ENCODE data around the gene TTC38.
"Not testable (repeated sequence)": the region's sequence is repeated elsewhere in the genome, so short reads cannot be mapped to it uniquely, and the experiment has no call there.

Gene TTC38

GRCh38 chr22:46262449-46263215, 5.2 kb upstream of the TTC38 start:
- Histone ChIP-seq H3K27me3 (ENCODE audit: insufficient read depth, low read length) (peaks cover 25% of the 10 kb centered on the region; the same call in 1 of the 2 replicates), H3K4me1 (ENCODE audit: control insufficient read depth, insufficient read depth, low read length, unreplicated experiment) (no peaks in the 10 kb centered on the region), H3K4me3 (ENCODE audit: low read depth, low read length) (no peak overlapping the region), H3K79me2 (ENCODE audit: control insufficient read depth, insufficient read depth, low read length, unreplicated experiment) (no peaks in the 10 kb centered on the region), H3K27ac (ENCODE audit: low read depth, low read length) (no peak overlapping the region), H2AFZ (ENCODE audit: low read length, unreplicated experiment) (no peak overlapping the region), H3K36me3 (ENCODE audit: insufficient read depth, low read length) (no peaks in the 10 kb centered on the region)

DNA sequence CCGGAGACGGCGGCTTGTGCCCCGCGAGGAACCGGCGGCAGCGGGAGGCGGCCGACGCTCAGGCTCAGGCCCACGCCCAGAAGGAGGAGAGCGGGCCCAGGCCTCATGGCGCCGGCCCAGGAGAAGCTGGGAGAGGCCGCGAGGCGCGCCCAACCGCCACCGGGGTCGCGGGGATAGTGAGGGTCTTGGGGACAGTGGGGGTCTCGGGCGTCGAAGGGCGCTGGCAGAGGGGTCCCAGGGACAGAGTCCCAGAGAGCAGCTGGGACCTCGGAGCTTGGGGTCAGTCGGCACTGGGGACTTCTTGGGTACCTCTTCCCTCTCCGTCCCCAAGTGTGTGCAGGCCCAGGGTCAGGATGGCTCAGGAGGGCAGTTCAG, 4.6 kb upstream of the TTC38 start, which contains the start of gene PKDREJ:
Gene PKDREJ, minus strand, starts transcription at position 128 of the 375 bp plus-strand sequence. Its CDS starts 21 bp downstream, at position 107.
- no peaks in the 10 kb centered on the region for H3K4me1 ChIP-seq (ENCODE audit: control insufficient read depth, insufficient read depth, low read length, unreplicated experiment)
- no peak within 1 kb of the TSS for H3K27ac ChIP-seq (ENCODE audit: low read depth, low read length)
- no peaks in the 10 kb centered on the region for H3K36me3 ChIP-seq (ENCODE audit: insufficient read depth, low read length)
- no peak within 1 kb of the TSS for H3K4me3 ChIP-seq (ENCODE audit: low read depth, low read length)
- H3K79me2 ChIP-seq (ENCODE audit: control insufficient read depth, insufficient read depth, low read length, unreplicated experiment), result peaks cover 2% of the 10 kb centered on the region
- H2AFZ ChIP-seq (ENCODE audit: low read length, unreplicated experiment), result no peak within 1 kb of the TSS
- peaks cover 25% of the 10 kb centered on the region; the same call in 1 of the 2 replicates for H3K27me3 ChIP-seq (ENCODE audit: insufficient read depth, low read length)

GRCh38 chr22:46264520-46264919, 3.3 kb upstream of the TTC38 start:
- not testable (repeated sequence) for H3K4me1 ChIP-seq (ENCODE audit: control insufficient read depth, insufficient read depth, low read length, unreplicated experiment); H3K27ac ChIP-seq (ENCODE audit: low read depth, low read length); H3K4me3 ChIP-seq (ENCODE audit: low read depth, low read length); H3K36me3 ChIP-seq (ENCODE audit: insufficient read depth, low read length); H2AFZ ChIP-seq (ENCODE audit: low read length, unreplicated experiment); H3K79me2 ChIP-seq (ENCODE audit: control insufficient read depth, insufficient read depth, low read length, unreplicated experiment)
- H3K27me3 ChIP-seq (ENCODE audit: insufficient read depth, low read length), result peaks cover 25% of the 10 kb centered on the region; the same call in 1 of the 2 replicates

DNA sequence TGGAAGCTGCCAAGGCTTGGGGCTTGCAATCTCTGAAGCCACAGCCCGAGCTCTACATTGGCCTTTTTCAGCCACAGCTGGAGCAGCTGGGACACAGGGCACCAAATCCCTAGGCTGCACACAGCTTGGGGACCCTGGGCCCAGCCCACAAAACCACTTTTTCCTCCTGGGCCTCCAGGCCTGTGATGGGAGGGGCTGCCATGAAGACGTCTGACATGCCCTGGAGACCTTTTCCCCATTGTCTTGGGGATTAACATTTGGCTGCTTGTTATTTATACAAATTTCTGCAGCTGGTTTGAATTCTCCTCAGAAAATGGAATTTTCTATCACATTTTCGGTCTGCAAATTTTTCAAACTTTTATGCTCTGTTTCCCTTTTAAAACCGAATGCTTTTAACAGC, 2.2 kb upstream of the TTC38 start:
- H3K4me3 ChIP-seq (ENCODE audit: low read depth, low read length); H3K79me2 ChIP-seq (ENCODE audit: control insufficient read depth, insufficient read depth, low read length, unreplicated experiment); H2AFZ ChIP-seq (ENCODE audit: low read length, unreplicated experiment); H3K36me3 ChIP-seq (ENCODE audit: insufficient read depth, low read length); H3K4me1 ChIP-seq (ENCODE audit: control insufficient read depth, insufficient read depth, low read length, unreplicated experiment); H3K27ac ChIP-seq (ENCODE audit: low read depth, low read length): not testable (repeated sequence)
- H3K27me3 ChIP-seq (ENCODE audit: insufficient read depth, low read length), result peaks cover 23% of the 10 kb centered on the region; the same call in 1 of the 2 replicates

DNA sequence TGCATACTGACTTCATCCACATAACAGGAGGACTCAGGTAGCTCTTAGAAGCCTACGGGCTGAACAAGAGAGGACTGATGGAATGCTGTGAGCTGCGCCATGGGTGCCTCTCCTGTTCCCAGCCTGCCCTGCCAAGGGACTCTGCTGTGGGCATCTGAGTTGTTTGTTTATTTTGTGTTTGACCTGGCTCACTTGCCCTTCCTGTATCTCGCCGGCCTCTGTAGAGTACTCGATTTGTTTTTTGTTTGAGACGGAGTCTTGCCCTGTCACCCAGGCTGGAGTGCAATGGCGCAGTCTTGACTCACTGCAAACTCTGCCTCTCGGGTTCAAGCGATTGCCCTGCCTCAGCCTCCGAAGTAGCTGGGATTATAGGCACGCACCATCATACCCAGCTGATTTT, 1.8 kb downstream of the TTC38 start:
- Histone ChIP-seq H3K79me2 (ENCODE audit: control insufficient read depth, insufficient read depth, low read length, unreplicated experiment) (peaks cover 5% of the 10 kb centered on the region), H3K36me3 (ENCODE audit: insufficient read depth, low read length) (no peaks in the 10 kb centered on the region), H3K4me1 (ENCODE audit: control insufficient read depth, insufficient read depth, low read length, unreplicated experiment) (peaks cover 2% of the 10 kb centered on the region), H3K27ac (ENCODE audit: low read depth, low read length) (no peak overlapping the region), H3K27me3 (ENCODE audit: insufficient read depth, low read length) (no peaks in the 10 kb centered on the region), H3K4me3 (ENCODE audit: low read depth, low read length) (no peak overlapping the region), H2AFZ (ENCODE audit: low read length, unreplicated experiment) (no peak overlapping the region)

DNA sequence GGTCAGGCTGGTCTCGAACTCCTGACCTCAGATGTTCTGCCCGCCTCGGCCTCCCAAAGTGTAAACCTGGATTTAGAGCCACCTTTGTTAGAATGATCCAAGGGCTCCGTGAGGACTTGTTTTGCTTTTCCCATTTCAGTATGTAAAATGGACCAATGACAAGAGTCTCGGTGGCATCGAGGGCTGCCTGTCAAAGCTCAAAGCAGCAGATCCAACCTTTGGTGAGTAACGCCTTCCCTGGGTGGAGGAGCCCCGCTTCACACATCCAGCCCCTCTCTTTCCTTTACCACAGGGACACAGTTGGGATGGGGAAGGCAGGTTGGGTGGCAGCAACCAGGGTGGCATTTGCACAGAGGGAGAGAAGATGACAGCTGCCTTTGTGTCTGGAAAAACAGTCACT, 4.4 kb downstream of the TTC38 start:
- Histone ChIP-seq H3K79me2 (ENCODE audit: control insufficient read depth, insufficient read depth, low read length, unreplicated experiment) (peaks cover 5% of the 10 kb centered on the region), H3K4me3 (ENCODE audit: low read depth, low read length) (no peak overlapping the region), H3K27me3 (ENCODE audit: insufficient read depth, low read length) (no peaks in the 10 kb centered on the region), H3K36me3 (ENCODE audit: insufficient read depth, low read length) (peaks cover 7% of the 10 kb centered on the region), H2AFZ (ENCODE audit: low read length, unreplicated experiment) (no peak overlapping the region), H3K27ac (ENCODE audit: low read depth, low read length) (no peak overlapping the region), H3K4me1 (ENCODE audit: control insufficient read depth, insufficient read depth, low read length, unreplicated experiment) (peaks cover 2% of the 10 kb centered on the region)

DNA sequence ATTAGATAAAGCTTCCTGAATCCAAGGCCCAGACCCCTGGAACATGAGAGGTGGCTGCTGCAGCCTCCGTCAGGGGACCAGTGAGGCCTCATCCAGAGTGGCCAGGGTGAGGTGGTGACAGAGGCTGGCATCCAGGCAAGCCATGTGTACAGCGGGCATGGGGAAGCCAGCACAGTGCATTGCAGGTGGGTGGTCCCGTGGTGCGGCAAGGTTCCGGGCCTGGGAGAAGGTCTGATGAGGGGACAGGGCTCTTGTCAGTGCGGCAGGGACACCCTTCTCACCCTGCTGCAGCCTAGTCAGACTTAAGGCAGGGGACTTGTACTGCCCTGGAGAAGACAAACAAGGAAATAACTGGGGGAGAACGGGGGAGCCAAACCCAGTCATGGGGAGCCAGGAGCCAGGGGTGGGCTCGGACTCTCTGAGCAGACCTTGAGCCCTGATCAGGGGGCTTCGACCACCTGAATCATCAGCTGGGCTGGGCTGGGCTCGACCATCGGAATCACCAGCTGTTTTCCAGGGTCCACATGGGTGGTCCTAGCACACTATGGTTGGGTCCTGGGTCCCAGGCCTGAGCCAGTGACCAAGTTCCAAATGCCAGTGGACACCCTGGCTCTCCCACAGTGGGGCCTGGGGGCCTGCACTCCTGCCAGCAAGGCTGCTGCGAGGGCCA, 5.1 kb downstream of the TTC38 start:
- H3K27ac ChIP-seq (ENCODE audit: low read depth, low read length), result no peak overlapping the region
- no peaks in the 10 kb centered on the region for H3K27me3 ChIP-seq (ENCODE audit: insufficient read depth, low read length)
- peaks cover 2% of the 10 kb centered on the region for H3K4me1 ChIP-seq (ENCODE audit: control insufficient read depth, insufficient read depth, low read length, unreplicated experiment)
- H2AFZ ChIP-seq (ENCODE audit: low read length, unreplicated experiment), result no peak overlapping the region
- no peak overlapping the region for H3K4me3 ChIP-seq (ENCODE audit: low read depth, low read length)
- H3K36me3 ChIP-seq (ENCODE audit: insufficient read depth, low read length), result peaks cover 7% of the 10 kb centered on the region
- H3K79me2 ChIP-seq (ENCODE audit: control insufficient read depth, insufficient read depth, low read length, unreplicated experiment), result peaks cover 5% of the 10 kb centered on the region

DNA sequence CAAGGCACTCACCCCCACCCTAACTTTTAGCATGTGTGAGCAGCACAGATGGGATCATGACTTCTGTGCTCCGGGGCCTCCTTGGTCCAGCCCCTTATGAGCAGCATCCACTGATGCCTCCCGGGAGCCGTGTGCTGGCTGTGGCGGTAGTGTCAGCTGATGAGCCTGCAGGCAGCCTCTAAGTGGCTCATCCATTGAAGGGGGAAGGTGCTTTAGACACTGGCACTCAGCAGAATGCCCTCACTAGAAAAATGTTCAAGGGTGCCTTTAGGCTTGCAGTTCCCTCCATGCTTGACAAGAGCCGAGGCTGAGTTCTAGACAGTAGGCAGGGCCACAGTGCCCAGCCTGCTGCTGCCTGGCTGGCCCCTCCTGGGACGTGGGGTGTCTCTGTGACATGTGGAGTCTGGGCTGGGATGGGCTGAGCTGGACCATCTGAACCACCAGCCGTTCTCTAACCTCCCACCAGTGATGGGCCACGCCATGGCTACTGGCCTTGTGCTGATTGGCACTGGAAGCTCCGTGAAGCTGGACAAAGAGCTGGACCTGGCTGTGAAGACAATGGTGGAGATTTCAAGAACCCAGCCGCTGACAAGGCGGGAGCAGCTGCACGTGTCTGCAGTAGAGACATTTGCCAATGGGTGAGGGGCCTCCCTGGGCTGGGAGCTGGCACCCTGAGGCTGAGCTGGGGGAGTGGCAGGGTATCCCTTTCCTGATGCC, 5.8 kb downstream of the TTC38 start:
- Histone ChIP-seq H3K36me3 (ENCODE audit: insufficient read depth, low read length) (peaks cover 7% of the 10 kb centered on the region), H3K27ac (ENCODE audit: low read depth, low read length) (no peak overlapping the region), H2AFZ (ENCODE audit: low read length, unreplicated experiment) (no peak overlapping the region), H3K4me1 (ENCODE audit: control insufficient read depth, insufficient read depth, low read length, unreplicated experiment) (peaks cover 2% of the 10 kb centered on the region), H3K27me3 (ENCODE audit: insufficient read depth, low read length) (no peaks in the 10 kb centered on the region), H3K4me3 (ENCODE audit: low read depth, low read length) (no peak overlapping the region), H3K79me2 (ENCODE audit: control insufficient read depth, insufficient read depth, low read length, unreplicated experiment) (no peaks in the 10 kb centered on the region)

DNA sequence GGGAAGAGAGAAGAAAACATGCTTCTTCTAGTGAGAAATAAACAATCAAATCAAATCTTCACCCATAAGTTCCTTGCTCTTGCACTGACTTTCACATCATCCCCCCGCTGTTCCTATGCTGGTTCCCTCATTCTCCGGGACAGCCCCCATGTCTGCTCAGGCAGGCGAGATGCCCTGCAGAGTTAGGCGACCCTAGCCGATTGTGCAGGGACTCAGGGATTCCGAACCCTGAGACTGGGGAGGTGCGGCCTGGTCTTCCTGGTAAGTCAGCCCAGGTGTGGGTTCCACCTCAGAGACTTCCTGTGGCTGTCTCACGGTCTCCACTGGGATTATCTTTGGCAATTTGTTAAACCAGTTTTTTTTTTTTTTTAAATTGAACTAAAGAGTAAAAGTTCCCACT, 6.6 kb downstream of the TTC38 start:
- no peaks in the 10 kb centered on the region for H3K79me2 ChIP-seq (ENCODE audit: control insufficient read depth, insufficient read depth, low read length, unreplicated experiment)
- H2AFZ ChIP-seq (ENCODE audit: low read length, unreplicated experiment), result no peak overlapping the region
- no peaks in the 10 kb centered on the region for H3K27me3 ChIP-seq (ENCODE audit: insufficient read depth, low read length)
- H3K36me3 ChIP-seq (ENCODE audit: insufficient read depth, low read length), result peaks cover 7% of the 10 kb centered on the region
- H3K4me3 ChIP-seq (ENCODE audit: low read depth, low read length), result no peak overlapping the region
- no peaks in the 10 kb centered on the region for H3K4me1 ChIP-seq (ENCODE audit: control insufficient read depth, insufficient read depth, low read length, unreplicated experiment)
- no peak overlapping the region for H3K27ac ChIP-seq (ENCODE audit: low read depth, low read length)

- Histone ChIP-seq H3K27ac (ENCODE audit: low read depth, low read length) (no peak overlapping the region), H3K36me3 (ENCODE audit: insufficient read depth, low read length) (peaks cover 7% of the 10 kb centered on the region), H3K79me2 (ENCODE audit: control insufficient read depth, insufficient read depth, low read length, unreplicated experiment) (no peaks in the 10 kb centered on the region), H2AFZ (ENCODE audit: low read length, unreplicated experiment) (no peak overlapping the region), H3K27me3 (ENCODE audit: insufficient read depth, low read length) (no peaks in the 10 kb centered on the region), H3K4me3 (ENCODE audit: low read depth, low read length) (no peak overlapping the region), H3K4me1 (ENCODE audit: control insufficient read depth, insufficient read depth, low read length, unreplicated experiment) (no peaks in the 10 kb centered on the region)
Measured at GRCh38 chr22:46275455-46276122, 7.8 kb downstream of the TTC38 start.

Data from ACC112 (cell line).